Kidney epithelial cell (primary cell): Measurements from ENCODE around the gene KRTAP5-10. TPM values are rescaled to one million over a fixed set of nuclear protein-coding genes. Genes with fewer than 3 reads are reported as not detected.
"Not testable (repeated sequence)": the region's sequence is repeated elsewhere in the genome, so short reads cannot be mapped to it uniquely, and the experiment has no call there.

Experiments used
- DNase-seq: peaks from one replicate; pipeline ENCODE4 v3.0.0-alpha.2; 2010; ENCODE audit warnings: low read depth
- H3K27me3 ChIP-seq: 2 replicates; pipeline ENCODE4 v1.6.0; 2011; ENCODE audit warnings: low read length; ENCODE audit not compliant: control insufficient read depth, insufficient read depth
- H3K36me3 ChIP-seq: 2 replicates; pipeline ENCODE4 v1.5.1; 2011; ENCODE audit warnings: low read length; ENCODE audit not compliant: control insufficient read depth, insufficient read depth
- H3K4me3 ChIP-seq: 2 replicates; pipeline ENCODE4 v1.5.1; 2011; ENCODE audit warnings: low read depth, mild to moderate bottlenecking, control low read depth, low read length
- total RNA-seq: library from RNA; depleted of rRNA; stranded (reverse); fragments of >200 nt; gene quantifications from 2 replicates; pipeline ENCODE4 v1.2.3, GENCODE V29; 2015
- TF ChIP-seq, protein P1 (sequence below): IDR thresholded peaks from 2 replicates; pipeline ENCODE4 v1.5.1; 2011; ENCODE audit warnings: mild to moderate bottlenecking, moderate library complexity, low read length, control low read depth, inconsistent platforms; ENCODE audit not compliant: insufficient read depth, poor library complexity, severe bottlenecking

The KRTAP5-10 gene, protein sequence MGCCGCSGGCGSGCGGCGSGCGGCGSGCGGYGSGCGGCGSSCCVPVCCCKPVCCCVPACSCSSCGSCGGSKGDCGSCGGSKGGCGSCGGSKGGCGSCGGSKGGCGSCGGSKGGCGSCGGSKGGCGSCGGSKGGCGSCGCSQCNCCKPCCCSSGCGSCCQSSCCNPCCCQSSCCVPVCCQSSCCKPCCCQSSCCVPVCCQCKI
- not detected in 2 replicates for total RNA-seq

DNA sequence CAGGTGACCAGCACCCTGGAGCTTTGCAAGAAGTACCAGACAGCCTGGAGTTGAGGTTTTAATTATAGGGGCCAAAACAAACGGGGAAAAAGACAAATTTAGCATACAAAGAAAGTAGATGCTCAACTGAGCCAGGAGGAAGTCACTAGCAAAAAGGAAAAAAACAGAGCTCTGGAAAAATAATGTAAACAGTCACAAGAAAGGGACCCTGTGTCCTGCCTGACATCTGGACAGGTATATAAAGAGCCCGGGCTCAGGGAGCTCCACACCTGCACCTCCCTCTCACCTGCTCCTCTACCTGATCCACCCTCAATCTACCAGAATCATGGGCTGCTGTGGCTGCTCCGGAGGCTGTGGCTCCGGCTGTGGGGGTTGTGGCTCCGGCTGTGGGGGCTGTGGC is at the start of gene KRTAP5-10:
Gene KRTAP5-10, plus strand, starts transcription at position 301 of the 400 bp plus-strand sequence. Its CDS starts 25 bp downstream, at position 326.
- Histone ChIP-seq H3K36me3 (no peaks in the 10 kb centered on the region), H3K27me3 (peaks cover 8% of the 10 kb centered on the region), H3K4me3 (no peak within 1 kb of the TSS)
- TF ChIP-seq, protein P1, sequence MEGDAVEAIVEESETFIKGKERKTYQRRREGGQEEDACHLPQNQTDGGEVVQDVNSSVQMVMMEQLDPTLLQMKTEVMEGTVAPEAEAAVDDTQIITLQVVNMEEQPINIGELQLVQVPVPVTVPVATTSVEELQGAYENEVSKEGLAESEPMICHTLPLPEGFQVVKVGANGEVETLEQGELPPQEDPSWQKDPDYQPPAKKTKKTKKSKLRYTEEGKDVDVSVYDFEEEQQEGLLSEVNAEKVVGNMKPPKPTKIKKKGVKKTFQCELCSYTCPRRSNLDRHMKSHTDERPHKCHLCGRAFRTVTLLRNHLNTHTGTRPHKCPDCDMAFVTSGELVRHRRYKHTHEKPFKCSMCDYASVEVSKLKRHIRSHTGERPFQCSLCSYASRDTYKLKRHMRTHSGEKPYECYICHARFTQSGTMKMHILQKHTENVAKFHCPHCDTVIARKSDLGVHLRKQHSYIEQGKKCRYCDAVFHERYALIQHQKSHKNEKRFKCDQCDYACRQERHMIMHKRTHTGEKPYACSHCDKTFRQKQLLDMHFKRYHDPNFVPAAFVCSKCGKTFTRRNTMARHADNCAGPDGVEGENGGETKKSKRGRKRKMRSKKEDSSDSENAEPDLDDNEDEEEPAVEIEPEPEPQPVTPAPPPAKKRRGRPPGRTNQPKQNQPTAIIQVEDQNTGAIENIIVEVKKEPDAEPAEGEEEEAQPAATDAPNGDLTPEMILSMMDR, result no peak
- DNase-seq, result no peak

DNA sequence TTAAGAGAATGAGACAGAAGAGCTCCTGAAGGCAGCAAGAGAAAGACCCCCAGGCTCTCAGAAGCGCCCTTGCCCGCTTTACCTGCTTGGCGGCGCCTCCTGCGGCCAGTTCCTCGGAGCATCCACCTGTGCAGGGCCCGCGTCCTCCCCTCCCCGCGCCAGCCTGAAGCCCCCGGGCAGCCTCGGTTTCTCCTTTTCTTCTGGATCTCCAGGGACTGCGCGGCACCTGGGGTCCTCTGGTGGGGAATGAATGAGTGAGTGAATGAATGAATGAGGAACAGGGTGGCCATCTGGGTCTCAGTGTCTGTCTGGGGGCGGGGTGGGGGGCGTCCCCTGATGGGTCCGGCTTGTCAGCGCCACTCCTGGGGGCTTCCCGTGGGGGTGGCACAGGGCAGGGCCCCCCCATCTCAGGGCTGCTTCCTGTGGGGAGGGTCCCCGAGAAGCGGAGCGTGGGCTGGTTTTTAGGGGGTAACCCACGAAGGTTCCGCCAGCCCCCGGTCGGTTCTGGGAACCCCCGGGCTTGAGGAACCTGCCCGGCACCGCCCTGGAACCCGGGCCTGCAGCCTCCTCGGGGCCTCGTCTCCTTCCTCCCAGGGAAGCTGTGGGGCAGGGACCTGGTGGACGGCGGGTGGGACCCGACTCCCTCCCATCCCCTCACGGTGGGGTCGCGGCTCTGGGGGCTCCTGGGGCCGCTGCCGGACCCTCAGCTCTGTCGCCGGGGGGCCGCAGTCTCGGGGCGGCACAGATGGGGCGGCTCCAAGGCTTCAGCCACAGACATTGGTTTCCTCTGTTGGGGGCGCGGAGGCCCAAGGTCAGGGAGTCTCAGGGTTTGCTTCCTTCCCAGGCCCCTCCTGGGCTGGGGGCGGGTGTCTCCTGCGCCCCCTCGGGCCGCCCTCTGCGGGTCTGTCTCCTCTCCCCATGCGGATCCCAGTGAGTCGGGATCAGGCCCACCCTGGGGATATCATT is 46.6 kb upstream of the KRTAP5-10 start:
- no peaks in the 10 kb centered on the region for H3K36me3 ChIP-seq
- TF ChIP-seq, protein P1, result no peak
- no peak overlapping the region for H3K4me3 ChIP-seq
- H3K27me3 ChIP-seq, result no peaks in the 10 kb centered on the region
- no peak for DNase-seq

DNA sequence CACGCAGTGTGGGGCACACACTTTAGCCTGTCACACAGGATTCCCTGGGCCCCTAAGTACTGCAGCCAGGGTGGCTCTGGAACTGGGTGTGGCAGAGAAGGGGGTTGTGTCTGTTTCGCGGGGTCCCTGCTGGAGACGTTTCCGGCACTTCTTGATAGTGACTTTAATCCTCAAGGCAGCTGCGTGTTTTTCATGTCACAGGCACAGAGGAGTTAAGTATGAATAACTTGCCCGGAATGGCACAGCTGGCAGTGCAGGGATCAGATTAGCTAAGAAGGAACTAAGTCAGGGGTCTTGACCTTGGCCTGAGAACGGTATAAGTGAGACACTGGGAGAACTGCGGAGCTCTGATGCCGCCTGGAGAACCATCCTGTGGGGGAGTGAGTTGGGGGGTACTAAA is 45.8 kb upstream of the KRTAP5-10 start:
- no peaks in the 10 kb centered on the region for H3K27me3 ChIP-seq
- TF ChIP-seq, protein P1, result no peak
- no peak for DNase-seq
- H3K36me3 ChIP-seq, result no peaks in the 10 kb centered on the region
- no peak overlapping the region for H3K4me3 ChIP-seq

DNA sequence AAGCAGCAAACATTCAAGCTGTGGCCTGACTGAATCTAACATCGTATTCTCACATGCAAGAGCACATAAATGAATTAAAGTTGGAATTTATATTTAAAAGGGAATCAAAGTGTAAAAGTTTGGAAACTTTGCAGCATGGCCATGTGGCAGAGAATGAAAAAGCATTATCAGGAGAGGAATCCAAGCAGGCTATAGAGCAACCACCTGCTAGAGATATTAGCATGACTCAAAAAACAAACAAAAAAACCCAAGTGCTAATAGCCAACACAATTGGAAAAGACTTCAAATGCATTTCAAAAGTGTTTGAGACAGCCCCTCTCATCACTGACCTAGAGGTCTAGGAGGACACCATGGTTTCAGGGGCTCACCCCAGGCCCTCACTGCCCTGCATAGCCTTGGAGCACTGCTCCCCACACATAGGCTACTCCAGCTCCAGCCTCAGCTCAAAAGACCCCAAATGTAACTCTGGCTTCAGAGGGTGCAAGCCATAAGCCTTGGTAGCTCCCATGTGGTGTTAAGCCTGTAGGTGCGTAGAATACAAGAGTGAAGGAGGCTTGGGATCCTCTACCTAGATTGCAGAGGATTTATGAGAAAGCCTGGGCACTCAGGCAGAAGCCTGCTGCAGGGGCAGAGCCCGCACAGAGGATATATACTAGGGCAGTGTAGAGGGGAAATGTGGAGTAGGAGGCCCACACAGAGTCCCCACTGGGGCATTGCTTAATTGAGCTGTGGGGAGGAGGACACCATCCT is 40.0 kb upstream of the KRTAP5-10 start:
- DNase-seq, result no peak
- Histone ChIP-seq H3K36me3 (no peaks in the 10 kb centered on the region), H3K4me3 (no peak overlapping the region), H3K27me3 (peaks cover 4% of the 10 kb centered on the region)
- TF ChIP-seq, protein P1, result no peak

DNA sequence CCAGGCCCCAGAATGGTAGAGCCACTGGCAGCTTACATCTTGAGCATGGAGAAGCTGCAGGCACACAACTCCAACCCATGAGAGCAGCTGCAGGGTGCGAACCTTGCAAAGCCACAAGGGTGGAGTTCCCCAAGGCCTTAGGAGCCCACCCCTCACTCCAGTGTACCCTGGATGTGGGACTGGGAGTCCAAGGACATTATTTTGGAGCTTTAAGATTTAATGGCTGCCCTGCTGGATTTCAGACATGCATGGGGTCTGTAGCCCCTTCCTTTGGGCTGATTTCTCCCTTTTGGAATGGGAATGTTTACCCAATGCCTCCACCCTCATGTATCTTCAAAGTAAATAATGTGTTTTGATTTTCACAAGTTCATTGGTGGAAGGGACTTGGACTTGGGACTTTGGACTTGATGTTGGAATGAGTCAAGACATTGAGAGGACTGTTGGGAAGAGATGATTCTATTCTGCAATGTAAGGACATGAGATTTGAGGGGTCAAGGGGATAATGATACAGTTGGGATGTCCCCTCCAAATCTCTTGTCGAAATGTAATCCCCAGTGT is 39.3 kb upstream of the KRTAP5-10 start:
- H3K36me3 ChIP-seq, result no peaks in the 10 kb centered on the region
- TF ChIP-seq, protein P1, result no peak
- DNase-seq, result no peak
- no peak overlapping the region for H3K4me3 ChIP-seq
- peaks cover 4% of the 10 kb centered on the region for H3K27me3 ChIP-seq

DNA sequence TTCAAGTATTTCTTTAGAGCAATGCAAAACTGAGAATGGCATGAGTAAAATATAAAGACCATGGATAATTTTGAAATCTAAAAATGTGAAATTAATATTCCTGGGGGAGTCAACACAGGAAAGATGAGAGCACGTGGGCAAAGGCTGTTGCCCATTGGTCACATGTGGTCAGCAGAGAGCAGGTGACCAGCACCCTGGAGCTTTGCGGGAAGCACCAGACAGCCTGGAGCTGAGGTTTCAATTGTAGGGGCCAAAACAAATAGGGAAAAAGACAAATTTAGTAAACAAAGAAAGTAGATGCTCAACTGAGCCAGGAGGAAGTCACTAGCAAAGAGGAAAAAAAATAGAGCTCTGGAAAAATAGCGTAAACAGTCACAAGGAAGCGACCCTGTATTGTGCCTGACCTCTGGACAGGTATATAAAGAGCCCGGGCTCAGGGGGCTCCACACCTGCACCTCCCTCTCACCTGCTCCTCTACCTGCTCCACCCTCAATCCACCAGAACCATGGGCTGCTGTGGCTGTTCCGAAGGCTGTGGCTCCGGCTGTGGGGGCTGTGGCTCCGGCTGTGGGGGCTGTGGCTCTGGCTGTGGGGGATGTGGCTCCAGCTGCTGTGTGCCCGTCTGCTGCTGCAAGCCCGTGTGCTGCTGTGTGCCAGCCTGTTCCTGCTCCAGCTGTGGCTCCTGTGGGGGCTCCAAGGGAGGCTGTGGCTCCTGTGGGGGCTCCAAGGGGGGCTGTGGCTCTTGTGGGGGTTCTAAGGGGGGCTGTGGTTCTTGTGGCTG is 38.4 kb upstream of the KRTAP5-10 start, which contains the start of gene KRTAP5-7:
Gene KRTAP5-7, plus strand, starts transcription at position 472 of the 780 bp plus-strand sequence. Its CDS starts 34 bp downstream, at position 506.
- not testable (repeated sequence) for DNase-seq, H3K4me3 ChIP-seq, H3K27me3 ChIP-seq, H3K36me3 ChIP-seq
